ENCODE results near the gene MASP1.

GRCh38 chr3:187286467-187287059 lies 5.0 kb downstream of the MASP1 start:
- TF ChIP-seq REST (IDR thresholded peaks at IDR 0.05; ENCODE audit: insufficient read depth in 1 of 2, low read depth in 2 of 2, low read length in 2 of 2) (no peak), SIN3A (IDR thresholded peaks at IDR 0.05; ENCODE audit: borderline replicate concordance, insufficient read depth, low read length) (no peak), POLR2AphosphoS5 (IDR thresholded peaks at IDR 0.05; ENCODE audit: low read depth, low read length) (no peak)
